Measurements from ENCODE around the gene FCHO2. TPM values are rescaled to one million over a fixed set of nuclear protein-coding genes. Genes with fewer than 3 reads are reported as not detected.

The FCHO2 gene
- total and polyA plus RNA-seq, 2 of the 4 experiments (the other 2 are of a cell fraction): 6.1 to 23.5 TPM

DNA sequence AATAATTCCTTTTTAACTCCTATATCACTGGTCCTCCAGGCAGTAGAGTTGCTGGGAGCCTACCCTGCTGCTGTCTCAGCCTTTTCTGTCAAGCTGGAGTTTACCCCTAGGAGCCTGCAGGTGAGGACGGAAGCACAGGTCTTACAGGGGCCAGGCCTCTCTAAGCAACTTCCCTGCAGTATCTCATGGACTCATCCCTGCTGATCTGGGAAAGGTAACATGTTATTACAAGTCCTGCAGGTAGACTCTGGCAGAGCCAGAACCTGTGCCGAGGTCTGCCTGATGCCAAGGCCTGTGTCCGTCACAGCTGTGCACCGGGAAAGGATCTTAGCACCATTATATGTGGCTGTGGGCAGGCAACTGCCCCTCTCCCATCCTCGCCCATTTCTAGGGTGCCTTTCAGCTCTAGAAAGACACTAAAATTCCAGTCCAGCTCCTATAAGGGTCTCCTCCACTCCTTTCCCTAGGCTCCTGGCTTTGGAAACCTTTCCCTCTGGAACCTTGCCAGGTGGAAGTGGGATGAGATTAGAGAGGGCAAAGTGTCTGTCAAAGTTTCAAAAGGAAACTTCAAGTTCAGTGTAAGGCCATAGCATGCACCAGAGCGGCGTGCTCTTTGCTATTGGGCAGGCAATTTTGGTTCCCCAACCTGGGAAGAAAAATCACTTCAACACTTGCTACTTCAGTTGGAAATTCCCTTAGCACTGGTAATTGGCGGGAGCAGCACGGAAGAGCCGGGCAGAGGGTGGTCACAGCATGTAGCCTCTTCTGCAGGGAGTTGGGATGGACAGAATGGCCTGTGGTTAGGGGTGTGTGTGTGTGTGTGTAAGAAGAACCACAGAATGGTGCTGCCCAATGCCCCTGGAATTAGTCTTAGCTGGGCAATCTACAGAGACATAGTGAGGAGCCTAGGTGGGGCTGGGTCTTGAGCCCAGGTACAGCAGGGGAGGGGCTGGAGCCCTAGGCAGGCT, 182.0 kb downstream of the FCHO2 start (continued):
- TF ChIP-seq, protein P1, sequence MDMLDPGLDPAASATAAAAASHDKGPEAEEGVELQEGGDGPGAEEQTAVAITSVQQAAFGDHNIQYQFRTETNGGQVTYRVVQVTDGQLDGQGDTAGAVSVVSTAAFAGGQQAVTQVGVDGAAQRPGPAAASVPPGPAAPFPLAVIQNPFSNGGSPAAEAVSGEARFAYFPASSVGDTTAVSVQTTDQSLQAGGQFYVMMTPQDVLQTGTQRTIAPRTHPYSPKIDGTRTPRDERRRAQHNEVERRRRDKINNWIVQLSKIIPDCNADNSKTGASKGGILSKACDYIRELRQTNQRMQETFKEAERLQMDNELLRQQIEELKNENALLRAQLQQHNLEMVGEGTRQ (IDR thresholded peaks at IDR 0.05; ENCODE audit: low read depth, low read length): no peak

DNA sequence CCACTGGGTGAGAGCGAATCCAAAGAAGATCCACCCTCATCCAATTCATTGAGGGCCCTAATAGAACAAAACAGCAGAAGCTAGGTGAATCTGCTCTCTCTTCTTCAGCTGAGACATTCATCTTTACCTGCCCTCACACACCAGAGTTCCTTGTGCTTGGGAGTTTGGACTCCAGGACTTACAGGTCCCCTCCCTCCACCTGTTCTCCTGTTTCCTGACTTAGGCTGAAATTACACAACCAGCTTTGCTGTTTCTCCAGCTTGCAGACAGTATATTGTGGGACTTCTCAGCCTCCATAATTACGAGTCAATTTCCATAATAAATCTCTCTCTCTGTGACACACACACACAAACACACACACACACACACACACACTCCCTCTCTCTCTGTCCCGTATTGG, 183.6 kb downstream of the FCHO2 start:
- no peaks in the 10 kb centered on the region for H3K79me1 ChIP-seq (ENCODE audit: low read depth in 1 of 2, low read length in 2 of 2)

More for the DNA sequence above, 183.6 kb downstream of the FCHO2 start:
- Histone ChIP-seq H2BK120ac (ENCODE audit: low read depth, low read length) (no peak overlapping the region), H4K5ac (ENCODE audit: low read depth, low read length) (no peak overlapping the region), H3K36me3 (ENCODE audit: control insufficient read depth, insufficient read depth, low read length) (no peaks in the 10 kb centered on the region), H3K9me1 (ENCODE audit: insufficient read depth, low read length) (peaks cover 5% of the 10 kb centered on the region; the same call in 1 of the 2 replicates), H3K23ac (ENCODE audit: low read depth, low read length) (no peak overlapping the region), H3K56ac (ENCODE audit: extremely low read depth, insufficient read depth, low read length) (no peak overlapping the region), H3K18ac (ENCODE audit: low read depth, low read length) (no peak overlapping the region), H2AK9ac (replicated peaks; ENCODE audit: low read depth, low read length, poor library complexity) (no peak overlapping the region), H4K91ac (ENCODE audit: insufficient read depth, low read depth, low read length) (no peak overlapping the region), H3K27ac (ENCODE audit: insufficient read depth, low read length) (no peak overlapping the region), H2AFZ (replicated peaks; ENCODE audit: low read length, poor library complexity) (no peak overlapping the region), H3K4me1 (ENCODE audit: control insufficient read depth, insufficient read depth, low read length) (peaks cover 6% of the 10 kb centered on the region), H3K9me3 (ENCODE audit: control insufficient read depth, insufficient read depth, low read length) (no peaks in the 10 kb centered on the region), H2AK5ac (ENCODE audit: low read depth, low read length) (no peak overlapping the region), H4K20me1 (ENCODE audit: insufficient read depth, low read length) (no peaks in the 10 kb centered on the region), H3K4me2 (ENCODE audit: low read depth, low read length) (no peak overlapping the region), H2BK5ac (ENCODE audit: low read depth, low read length, poor library complexity, severe bottlenecking) (no peak overlapping the region), H2BK20ac (ENCODE audit: low read depth, low read length) (no peak overlapping the region), H2BK15ac (ENCODE audit: low read depth, low read length) (no peak overlapping the region), H4K8ac (ENCODE audit: low read depth in 2 of 2, low read length in 2 of 2) (no peak overlapping the region), H3K9ac (ENCODE audit: low read depth, low read length) (no peak overlapping the region), H3K4ac (ENCODE audit: low read depth, low read length) (no peak overlapping the region), H3K4me3 (ENCODE audit: insufficient read depth, low read depth, low read length) (no peak overlapping the region), H3K27me3 (ENCODE audit: control insufficient read depth, insufficient read depth, low read length) (peaks cover 4% of the 10 kb centered on the region), H3K14ac (replicated peaks; ENCODE audit: low read depth, low read length) (no peak overlapping the region)
- TF ChIP-seq SMC3 (IDR thresholded peaks at IDR 0.05; ENCODE audit: low read depth, low read length): no peak
- CTCF ChIA-PET: no interaction called here
- BruUV-seq (replicated peaks): no TSS peak
- in situ Hi-C loops (cut with MboI; ENCODE audit: low sequenced_read_pairs): no loop called here
- ATAC-seq (ENCODE audit: low read depth) (no peak), DNase-seq (no peak)
- dilution Hi-C loops (cut with HindIII; ENCODE audit: low sequenced_read_pairs, unreplicated experiment): no loop called here
- intact Hi-C loops (cut with micrococcal nuclease): loop anchor here (5.0 kb wide), 1 partner anchor 63 kb away; no protein-coding TSS in a partner anchor
- POLR2A ChIA-PET (ENCODE audit: unreplicated experiment): no interaction called here
- no CpG with 5 or more reads among the region's 3 CpGs for WGBS, 2 experiments (ENCODE audit: extremely low coverage in 2 of 2, insufficient read length in 1 of 2)

Other genes with a start within 250 kb of the FCHO2 start
- 400 and 527 TPM in 2 replicates for gene TNPO1, start 139.4 kb upstream of the FCHO2 start, total RNA-seq (2012; rRNA removed)
- gene TNPO1, start 139.4 kb upstream of the FCHO2 start, polyA plus RNA-seq (2012; rRNA removed): 42.5 and 45.5 TPM in 2 replicates
- 3.0 and 3.3 TPM in 2 replicates for gene TMEM171, start 164.5 kb downstream of the FCHO2 start, total RNA-seq (2012; rRNA removed)
- gene TMEM171, start 164.5 kb downstream of the FCHO2 start, polyA plus RNA-seq (2012; rRNA removed): 4.9 and 5.1 TPM in 2 replicates
- gene TMEM174, start 217.2 kb downstream of the FCHO2 start, total RNA-seq (2012; rRNA removed): not detected in 2 replicates
- gene TMEM174, start 217.2 kb downstream of the FCHO2 start, polyA plus RNA-seq (2012; rRNA removed): not detected in 2 replicates

All from IMR-90 (cell line).